Smooth muscle cell (in vitro differentiated cells): ENCODE measurements around the gene ICAM1. TPM values are rescaled to one million over a fixed set of nuclear protein-coding genes. Genes with fewer than 3 reads are reported as not detected.
"Not testable (repeated sequence)": the region's sequence is repeated elsewhere in the genome, so short reads cannot be mapped to it uniquely, and the experiment has no call there.

Experiments used
- DNase-seq: peaks from one replicate; lab custom pipeline; 2025; ENCODE audit not compliant: unreplicated experiment; lab: John Stamatoyannopoulos, UW
- H2AFZ ChIP-seq: fragments of 200-600 bp; sonication (generic); 2 replicates; pipeline ENCODE4 v1.6.0; 2016; ENCODE audit warnings: antibody characterized with exemption, low read depth, mild to moderate bottlenecking
- H3F3A ChIP-seq: fragments of 200-600 bp; sonication (generic); 2 replicates; pipeline ENCODE4 v1.6.0; 2017; ENCODE audit warnings: antibody characterized with exemption, low read depth
- H3K27ac ChIP-seq: fragments of 200-600 bp; sonication (generic); 2 replicates; pipeline ENCODE4 v1.5.1; 2016; ENCODE audit warnings: low read depth, mild to moderate bottlenecking
- H3K27me3 ChIP-seq: fragments of 200-600 bp; sonication (generic); 2 replicates; pipeline ENCODE4 v1.6.1; 2016; ENCODE audit warnings: low read depth, mild to moderate bottlenecking
- H3K36me3 ChIP-seq: fragments of 200-600 bp; sonication (generic); 2 replicates; pipeline ENCODE4 v1.5.1; 2016; ENCODE audit warnings: low read depth
- H3K4me1 ChIP-seq: fragments of 200-600 bp; sonication (generic); 2 replicates; pipeline ENCODE4 v1.5.1; 2016; ENCODE audit warnings: low read depth
- H3K4me2 ChIP-seq: fragments of 200-600 bp; sonication (generic); 2 replicates; pipeline ENCODE4 v1.6.0; 2016; ENCODE audit warnings: mild to moderate bottlenecking
- H3K4me3 ChIP-seq: fragments of 200-600 bp; sonication (generic); 2 replicates; pipeline ENCODE4 v1.5.1; 2016; ENCODE audit warnings: mild to moderate bottlenecking
- H3K79me2 ChIP-seq: fragments of 200-600 bp; sonication (generic); 2 replicates; pipeline ENCODE4 v1.6.0; 2016; ENCODE audit warnings: low read depth, mild to moderate bottlenecking
- H3K9ac ChIP-seq: fragments of 200-600 bp; sonication (generic); 2 replicates; pipeline ENCODE4 v1.6.0; 2016; ENCODE audit warnings: low read depth
- H3K9me3 ChIP-seq: fragments of 200-600 bp; sonication (generic); replicated peaks from 2 replicates; pipeline ENCODE4 v1.5.1; 2016; ENCODE audit warnings: low read depth
- H4K20me1 ChIP-seq: fragments of 200-600 bp; sonication (generic); 2 replicates; pipeline ENCODE4 v1.6.0; 2016; ENCODE audit warnings: low read depth
- WGBS: methylation state at CpG from one replicate; pipeline ENCODE4 v1.1.7; 2016; ENCODE audit warnings: low lambda C conversion rate; 5-methylcytosine and 5-hydroxymethylcytosine counted together
- polyA plus RNA-seq: library from polyadenylated mRNA; unstranded; fragments of >200 nt; fragmentation: Nextera tagmentation; extraction: Ambion mirVana; gene quantifications from 2 replicates; pipeline ENCODE4 v1.2.1, GENCODE V29; 2016
- total RNA-seq: library from RNA; depleted of rRNA; stranded (reverse); fragments of >200 nt; gene quantifications from 2 replicates; pipeline ENCODE4 v1.2.3, GENCODE V29; 2014
- TF ChIP-seq, protein P1 (sequence below): fragments of 200-600 bp; sonication (generic); IDR thresholded peaks from 2 replicates; pipeline ENCODE4 v1.5.1; 2017; ENCODE audit warnings: borderline replicate concordance, mild to moderate bottlenecking, antibody characterized with exemption; ENCODE audit not compliant: insufficient read depth, poor library complexity, severe bottlenecking

The ICAM1 gene
- total and polyA plus RNA-seq, 2 experiments from 2014 or later: 4.6 to 9.2 TPM

DNA sequence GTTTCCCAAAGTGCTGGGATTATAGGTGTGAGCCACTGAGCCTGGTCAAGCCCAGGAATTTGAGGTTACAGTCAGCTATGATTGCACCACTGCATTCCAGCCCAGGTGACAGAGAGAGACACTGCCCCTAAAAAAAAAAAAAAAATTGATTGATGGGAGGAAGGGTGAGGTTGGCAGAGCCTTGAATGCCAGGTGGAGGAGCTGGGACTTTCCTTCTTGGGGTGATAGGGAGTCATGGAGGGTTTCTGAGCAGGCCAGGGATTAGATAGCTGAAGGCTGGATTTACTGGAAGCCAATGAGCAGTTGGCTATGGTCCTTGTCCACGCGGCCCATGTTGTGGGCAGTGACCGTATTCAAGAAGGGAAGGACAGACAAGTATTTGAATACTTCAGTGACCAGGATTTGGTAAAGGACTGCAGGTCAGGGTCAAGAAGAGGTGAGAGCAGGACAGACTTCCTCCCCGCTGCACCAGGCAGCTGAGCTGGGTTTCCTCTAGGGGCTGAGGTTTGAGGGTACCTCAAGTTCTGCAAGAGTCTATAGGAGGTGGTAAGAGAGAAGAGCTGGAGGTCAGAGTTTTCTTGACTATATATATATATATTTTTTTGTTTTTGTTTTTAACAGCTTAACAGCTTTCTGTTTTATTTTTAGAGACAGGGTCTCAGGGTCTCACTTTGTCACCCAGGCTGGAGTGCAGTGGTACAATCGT lies 9.0 kb downstream of the ICAM1 start:
- Histone ChIP-seq H2AFZ (no peak overlapping the region), H3K27me3 (no peaks in the 10 kb centered on the region), H3K36me3 (no peaks in the 10 kb centered on the region), H3F3A (no peaks in the 10 kb centered on the region), H4K20me1 (no peaks in the 10 kb centered on the region), H3K9me3 (no peaks in the 10 kb centered on the region), H3K4me3 (no peak overlapping the region), H3K4me2 (no peak overlapping the region), H3K79me2 (no peaks in the 10 kb centered on the region), H3K27ac (no peak overlapping the region), H3K9ac (no peak overlapping the region), H3K4me1 (no peaks in the 10 kb centered on the region)
- WGBS: 96% methylated on average over 5 of the region's 5 CpGs
- TF ChIP-seq, protein P1, sequence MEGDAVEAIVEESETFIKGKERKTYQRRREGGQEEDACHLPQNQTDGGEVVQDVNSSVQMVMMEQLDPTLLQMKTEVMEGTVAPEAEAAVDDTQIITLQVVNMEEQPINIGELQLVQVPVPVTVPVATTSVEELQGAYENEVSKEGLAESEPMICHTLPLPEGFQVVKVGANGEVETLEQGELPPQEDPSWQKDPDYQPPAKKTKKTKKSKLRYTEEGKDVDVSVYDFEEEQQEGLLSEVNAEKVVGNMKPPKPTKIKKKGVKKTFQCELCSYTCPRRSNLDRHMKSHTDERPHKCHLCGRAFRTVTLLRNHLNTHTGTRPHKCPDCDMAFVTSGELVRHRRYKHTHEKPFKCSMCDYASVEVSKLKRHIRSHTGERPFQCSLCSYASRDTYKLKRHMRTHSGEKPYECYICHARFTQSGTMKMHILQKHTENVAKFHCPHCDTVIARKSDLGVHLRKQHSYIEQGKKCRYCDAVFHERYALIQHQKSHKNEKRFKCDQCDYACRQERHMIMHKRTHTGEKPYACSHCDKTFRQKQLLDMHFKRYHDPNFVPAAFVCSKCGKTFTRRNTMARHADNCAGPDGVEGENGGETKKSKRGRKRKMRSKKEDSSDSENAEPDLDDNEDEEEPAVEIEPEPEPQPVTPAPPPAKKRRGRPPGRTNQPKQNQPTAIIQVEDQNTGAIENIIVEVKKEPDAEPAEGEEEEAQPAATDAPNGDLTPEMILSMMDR: no peak
- DNase-seq: no peak

DNA sequence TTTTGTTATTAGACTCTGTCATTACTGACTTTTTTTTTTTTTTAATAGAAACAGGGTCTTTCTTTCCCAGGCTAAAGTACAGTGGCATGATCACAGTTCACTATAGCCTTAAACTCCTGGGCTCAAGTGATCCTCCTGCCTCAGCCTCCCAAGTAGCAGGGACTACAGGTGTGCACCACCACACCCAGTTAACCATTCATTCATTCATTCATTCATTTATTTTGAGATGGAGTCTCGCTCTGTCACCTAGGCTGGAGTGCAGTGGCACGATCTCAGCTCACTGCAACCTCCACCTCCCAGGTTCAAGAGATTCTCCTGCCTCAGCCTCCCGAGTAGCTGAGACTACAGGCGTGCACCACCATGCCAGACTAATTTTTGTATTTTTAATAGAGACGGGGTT lies 11.1 kb downstream of the ICAM1 start:
- not testable (repeated sequence) for H3K4me1 ChIP-seq, H3K79me2 ChIP-seq, H3K4me3 ChIP-seq, DNase-seq, H3K36me3 ChIP-seq, H3K27me3 ChIP-seq, H3K9me3 ChIP-seq, H3K9ac ChIP-seq, H3F3A ChIP-seq, H4K20me1 ChIP-seq, H3K27ac ChIP-seq, H2AFZ ChIP-seq, H3K4me2 ChIP-seq
- WGBS: 91% methylated on average over 5 of the region's 5 CpGs

DNA sequence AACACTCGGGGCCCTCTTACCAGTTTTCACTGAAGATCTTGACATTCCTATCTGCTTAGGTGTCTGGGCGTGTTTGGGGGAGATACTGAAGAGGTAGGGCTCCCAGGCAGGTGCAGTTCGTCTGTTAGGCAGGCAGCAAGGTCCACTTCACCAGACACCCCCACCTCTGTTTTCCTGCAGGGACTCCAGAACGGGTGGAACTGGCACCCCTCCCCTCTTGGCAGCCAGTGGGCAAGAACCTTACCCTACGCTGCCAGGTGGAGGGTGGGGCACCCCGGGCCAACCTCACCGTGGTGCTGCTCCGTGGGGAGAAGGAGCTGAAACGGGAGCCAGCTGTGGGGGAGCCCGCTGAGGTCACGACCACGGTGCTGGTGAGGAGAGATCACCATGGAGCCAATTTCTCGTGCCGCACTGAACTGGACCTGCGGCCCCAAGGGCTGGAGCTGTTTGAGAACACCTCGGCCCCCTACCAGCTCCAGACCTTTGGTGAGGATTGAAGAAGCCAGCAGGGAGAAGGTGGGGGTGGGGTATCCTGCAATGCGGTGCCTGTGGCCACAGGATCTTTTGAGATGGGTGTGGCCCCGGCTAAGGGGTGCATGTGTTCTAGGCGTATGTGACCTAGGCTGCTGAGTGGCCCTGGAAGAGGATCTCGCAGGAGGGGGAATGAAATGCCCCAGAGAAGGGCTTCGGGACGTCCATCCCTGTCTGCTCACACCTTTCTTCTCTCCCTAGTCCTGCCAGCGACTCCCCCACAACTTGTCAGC lies 12.6 kb downstream of the ICAM1 start:
- H4K20me1 ChIP-seq: no peaks in the 10 kb centered on the region
- peaks cover 20% of the 10 kb centered on the region for H3K27me3 ChIP-seq
- WGBS: 78% methylated on average over 22 of the region's 23 CpGs
- H3K4me2 ChIP-seq: no peak overlapping the region
- no peak for DNase-seq
- H2AFZ ChIP-seq: no peak overlapping the region
- no peak overlapping the region for H3K9ac ChIP-seq
- H3K4me1 ChIP-seq: peaks cover 10% of the 10 kb centered on the region
- H3K36me3 ChIP-seq: no peaks in the 10 kb centered on the region
- H3K79me2 ChIP-seq: no peaks in the 10 kb centered on the region
- no peak overlapping the region for H3K4me3 ChIP-seq
- H3F3A ChIP-seq: no peaks in the 10 kb centered on the region
- TF ChIP-seq, protein P1: no peak
- no peak overlapping the region for H3K27ac ChIP-seq
- no peaks in the 10 kb centered on the region for H3K9me3 ChIP-seq

GRCh38 chr19:10284065-10284959 lies 13.4 kb downstream of the ICAM1 start:
- Histone ChIP-seq H2AFZ (no peak overlapping the region), H3F3A (no peaks in the 10 kb centered on the region), H3K27me3 (peaks cover 28% of the 10 kb centered on the region), H3K4me2 (no peak overlapping the region), H3K9ac (no peak overlapping the region), H3K4me3 (no peak overlapping the region), H3K4me1 (peaks cover 18% of the 10 kb centered on the region), H4K20me1 (no peaks in the 10 kb centered on the region), H3K27ac (no peak overlapping the region), H3K79me2 (no peaks in the 10 kb centered on the region), H3K36me3 (no peaks in the 10 kb centered on the region), H3K9me3 (no peaks in the 10 kb centered on the region)
- DNase-seq: no peak
- TF ChIP-seq, protein P1: no peak
- WGBS: 94% methylated on average over 32 of the region's 34 CpGs
